Suppressor macrophage treated with lipopolysaccharide for 4 hours (primary cell): Measurements from ENCODE around the gene MED29.

Source experiments
- DNase-seq: peaks from one replicate; pipeline ENCODE4 v3.0.0-alpha.2; 2020

MED29 gene

DNA sequence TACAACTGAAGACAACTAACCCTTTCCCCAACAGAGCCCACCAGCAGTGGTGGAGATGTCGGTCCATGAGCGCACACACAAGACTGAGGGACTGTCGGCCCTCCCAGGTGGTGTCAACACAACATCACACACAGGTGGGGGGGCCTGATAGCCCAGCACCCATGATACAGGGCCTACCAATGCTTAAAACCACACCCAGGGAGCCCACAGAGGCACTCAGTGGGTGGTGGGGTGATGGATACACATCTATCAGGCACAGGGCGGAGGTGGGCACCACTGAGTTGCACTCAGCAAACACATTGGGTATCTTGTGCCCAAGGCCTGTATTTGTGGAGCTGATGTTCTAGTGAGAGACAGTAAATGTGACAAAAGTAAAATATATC, 8.5 kb downstream of the MED29 start:
- DNase-seq = no peak

DNA sequence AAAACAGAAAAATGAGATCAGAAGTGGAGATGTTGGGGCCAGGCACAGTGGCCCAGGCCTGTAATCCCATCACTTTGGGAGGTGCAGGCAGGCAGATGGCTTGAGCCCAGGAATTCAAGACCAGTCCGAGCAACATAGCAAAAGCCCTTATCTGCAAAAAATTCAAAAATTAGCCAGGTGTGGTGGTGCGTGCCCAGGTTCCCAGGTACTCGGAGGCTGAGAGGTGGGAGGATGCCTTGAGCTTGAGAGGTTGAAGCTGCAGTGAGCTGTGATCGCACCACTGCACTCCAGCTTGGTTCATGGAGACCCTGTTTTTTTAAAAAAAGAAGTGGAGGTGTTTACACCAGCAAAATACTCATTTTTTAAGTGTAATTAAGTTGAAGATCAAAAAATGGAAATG, 8.9 kb downstream of the MED29 start:
- no peak for DNase-seq

DNA sequence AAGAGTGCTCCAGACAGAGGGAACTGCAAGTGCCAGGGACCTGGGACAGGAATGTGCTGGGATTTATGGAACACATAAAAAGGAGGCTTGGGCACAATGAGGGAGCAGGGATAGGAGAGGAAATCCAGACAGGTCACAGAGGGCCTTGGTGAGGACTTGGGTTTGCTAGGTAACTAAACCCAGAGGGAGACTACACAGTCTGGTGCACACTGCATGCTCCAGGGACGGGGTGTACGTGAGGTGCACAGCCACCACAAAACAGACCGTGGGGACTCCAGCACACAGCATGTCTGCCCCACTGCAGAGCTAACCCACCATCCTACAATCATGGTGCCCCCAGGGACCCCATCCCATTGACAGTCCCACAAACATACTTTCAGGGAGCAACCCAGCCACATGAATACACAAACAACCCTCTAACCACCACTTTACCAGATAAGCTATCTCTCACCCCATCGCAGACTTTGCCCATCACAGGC, 9.9 kb downstream of the MED29 start:
- DNase-seq = no peak

DNA sequence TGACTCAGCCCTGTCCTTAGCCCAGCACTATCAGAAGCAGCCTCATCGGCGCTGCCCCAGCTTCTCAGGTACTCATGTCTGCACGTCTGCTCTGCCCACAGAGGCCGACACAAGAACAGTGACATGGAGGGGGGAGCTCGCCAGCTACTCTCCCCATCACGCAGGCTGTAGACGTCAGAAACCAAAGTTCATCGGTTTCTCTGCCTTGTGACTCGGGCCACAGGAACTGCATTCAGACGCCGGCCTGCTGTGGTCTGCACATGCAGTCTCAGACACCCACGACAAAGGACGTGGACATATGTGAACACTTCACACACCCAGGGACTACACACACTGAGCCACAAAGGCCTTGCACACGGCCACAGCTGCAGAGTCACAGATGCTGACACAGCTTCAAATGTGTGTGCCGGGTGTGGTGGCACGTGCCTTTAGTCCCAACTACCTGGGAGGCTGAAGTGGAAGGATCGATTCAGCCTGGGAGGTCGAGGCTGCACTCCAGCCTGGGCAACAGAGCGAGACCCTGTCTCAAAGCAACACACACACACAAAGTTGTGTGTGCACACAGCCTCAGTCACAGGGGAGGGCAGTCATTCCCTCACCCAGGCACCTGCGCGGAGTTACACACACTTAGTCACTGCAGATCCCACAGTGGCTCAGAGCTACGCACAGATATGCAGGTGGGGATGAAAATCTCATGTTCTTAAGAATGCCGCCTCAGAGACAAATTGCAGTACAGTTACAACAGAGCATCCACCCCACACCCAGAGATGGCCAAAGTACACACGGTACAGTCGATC, 10.6 kb downstream of the MED29 start:
- DNase-seq = peak; percentile 92

DNA sequence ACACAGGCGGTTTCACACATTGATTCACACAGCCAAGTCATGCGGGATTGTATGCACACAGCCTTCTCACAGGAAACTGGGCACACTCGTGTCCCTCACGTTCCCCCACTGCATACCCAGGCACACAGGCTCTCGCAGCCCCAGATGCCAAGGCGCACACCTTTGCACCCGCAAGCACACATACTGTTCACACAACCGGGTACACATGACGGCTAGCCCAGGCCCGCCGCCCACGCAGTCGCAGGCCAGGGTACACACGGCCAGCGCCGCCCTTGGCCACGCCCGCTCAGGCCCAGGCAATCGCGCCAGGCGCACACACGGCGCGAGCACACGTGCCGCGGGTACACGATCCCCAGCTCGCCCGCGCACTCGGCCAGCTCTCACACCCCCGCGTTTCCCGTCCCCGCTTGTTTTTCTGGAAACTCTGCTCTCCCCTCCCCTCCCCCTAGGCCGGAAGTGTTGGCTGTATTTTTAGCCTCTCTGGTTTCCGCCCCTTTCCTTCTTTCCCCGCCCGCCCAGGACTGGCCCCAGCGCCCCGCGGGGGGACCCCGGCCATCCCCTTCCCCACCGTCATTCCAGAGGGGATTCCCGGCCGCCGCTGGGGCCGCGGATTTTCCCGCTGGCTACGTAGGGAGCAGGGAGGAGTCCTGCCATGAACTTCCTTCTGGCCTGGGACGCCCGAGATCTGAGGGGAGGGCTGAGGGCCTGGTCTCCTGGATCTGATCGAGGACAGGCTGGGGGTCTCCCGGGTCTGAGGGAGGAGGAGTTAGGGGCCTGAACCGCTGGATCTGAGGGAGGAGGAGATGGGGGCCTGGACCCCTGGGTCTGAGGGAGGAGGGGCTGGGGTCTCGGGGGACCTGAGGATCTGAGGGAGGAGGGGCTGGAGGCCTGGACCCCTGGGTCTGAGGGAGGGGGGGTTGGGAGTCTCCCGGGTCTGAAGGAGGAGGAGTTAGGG, 11.4 kb downstream of the MED29 start:
- DNase-seq = peak; percentile 98

DNA sequence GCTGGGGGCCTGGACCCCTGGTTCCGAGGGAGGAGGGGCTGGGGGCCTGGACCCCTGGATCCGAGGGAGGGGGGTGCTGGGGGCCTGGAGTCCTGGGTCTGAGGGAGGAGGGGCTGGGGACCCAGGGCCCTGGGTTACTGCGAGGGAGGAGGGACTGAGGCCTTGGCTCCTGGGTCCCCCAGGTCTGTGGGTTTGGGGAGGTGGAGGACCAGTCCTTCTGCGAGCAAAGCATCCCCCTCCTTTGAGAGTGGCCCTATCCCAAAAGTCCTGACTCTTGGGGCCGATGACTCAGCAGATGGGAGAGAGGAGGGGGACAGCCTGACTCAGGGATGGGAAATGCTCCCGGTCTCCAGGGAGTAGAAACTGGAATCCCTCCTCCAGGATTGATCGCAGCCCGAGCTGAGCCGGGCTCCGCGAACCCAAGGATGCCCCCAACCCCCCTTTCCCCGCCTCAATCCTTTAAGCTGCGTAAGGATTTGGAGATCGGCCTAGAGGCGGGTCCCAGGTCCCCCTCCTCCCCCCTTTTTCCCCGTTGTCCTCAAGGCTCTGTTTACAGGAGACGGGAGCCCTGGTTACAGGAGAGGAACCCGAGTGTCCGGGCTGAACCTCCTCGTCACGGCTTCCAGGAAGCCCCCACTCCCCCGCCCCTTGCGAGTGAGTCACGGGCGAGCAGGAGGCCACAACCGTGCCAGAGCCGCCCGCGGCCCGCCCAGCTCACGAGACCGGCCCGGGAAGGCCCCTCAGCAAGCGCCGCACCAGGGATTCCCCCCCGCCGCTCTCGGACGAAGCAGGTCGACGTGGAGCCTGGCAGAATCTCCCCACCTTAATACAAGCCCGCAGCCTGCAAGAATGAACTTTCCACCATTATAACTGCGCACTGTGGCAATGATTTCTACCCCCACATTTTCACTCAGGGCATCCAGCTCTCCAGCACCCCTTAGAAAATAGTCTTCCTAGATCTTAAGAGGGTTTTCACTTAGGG, 12.4 kb downstream of the MED29 start:
- DNase-seq = peak; percentile 99

DNA sequence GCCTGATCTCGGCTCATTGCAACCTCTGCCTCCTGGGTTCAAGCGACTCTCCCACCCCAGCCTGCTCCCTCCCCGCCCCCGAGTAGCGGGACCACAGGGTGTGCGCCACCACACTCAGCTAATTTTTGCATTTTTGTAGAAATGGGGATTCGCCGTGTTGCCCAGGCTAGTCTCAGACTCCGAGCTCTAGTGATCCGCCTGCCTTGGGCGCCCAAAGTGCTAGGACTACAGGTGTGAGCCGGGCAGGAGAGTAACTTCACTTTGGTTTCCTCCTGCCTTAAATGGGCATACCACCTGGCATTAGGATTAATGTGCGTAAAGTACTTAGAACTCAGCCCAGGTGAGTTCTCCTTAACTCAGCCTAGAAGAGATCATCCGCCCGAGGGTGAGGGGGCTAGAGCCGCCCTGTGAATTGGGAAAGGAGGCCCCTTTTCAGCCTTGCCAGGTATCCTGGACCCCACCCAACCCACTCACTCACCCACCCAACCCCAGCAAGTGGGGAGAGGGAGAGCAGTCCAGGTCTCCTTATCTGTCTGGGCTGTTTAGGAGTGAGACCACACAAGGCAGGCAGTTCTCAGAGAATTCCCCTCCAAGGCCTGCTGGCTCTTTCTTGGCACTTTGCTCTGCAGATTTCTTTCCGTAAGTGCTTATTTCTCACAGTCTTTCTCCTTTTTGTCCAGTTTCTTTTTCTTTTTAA, 14.2 kb downstream of the MED29 start:
- DNase-seq = peak; percentile 21

DNA sequence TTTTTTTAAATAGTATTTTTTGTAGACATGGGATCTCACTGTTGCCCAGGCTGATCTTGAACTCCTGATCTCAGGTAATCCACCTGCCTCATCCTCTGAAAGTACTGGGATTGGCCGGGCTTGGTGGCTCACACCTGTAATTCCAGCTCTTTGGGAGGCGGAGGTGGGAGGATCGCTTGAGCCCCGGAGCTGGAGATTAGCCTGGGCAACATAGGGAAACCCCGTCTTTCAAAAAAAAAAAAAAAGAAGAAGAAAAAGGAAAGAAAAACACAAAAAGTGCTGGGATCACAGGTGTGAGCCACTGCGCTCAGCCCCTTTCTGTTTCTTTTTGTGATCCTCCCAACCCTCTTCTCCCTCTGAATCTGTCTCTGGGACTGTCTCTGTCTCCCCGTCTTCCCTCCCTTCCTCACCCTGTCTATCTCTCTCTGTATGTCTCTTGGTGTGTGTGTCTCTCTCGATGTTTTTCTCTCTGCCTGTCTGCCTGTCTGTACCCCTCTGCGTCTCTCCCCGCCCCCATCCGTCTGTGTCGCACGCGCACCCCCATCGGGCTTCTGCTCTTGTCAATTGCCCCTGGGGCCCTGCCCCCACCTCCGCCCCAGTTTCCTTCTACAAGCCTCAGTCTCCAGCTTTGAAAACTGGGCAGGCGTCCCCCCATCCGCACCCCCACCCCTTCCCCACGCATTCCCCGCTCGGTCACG, 14.9 kb downstream of the MED29 start:
- no peak for DNase-seq

DNA sequence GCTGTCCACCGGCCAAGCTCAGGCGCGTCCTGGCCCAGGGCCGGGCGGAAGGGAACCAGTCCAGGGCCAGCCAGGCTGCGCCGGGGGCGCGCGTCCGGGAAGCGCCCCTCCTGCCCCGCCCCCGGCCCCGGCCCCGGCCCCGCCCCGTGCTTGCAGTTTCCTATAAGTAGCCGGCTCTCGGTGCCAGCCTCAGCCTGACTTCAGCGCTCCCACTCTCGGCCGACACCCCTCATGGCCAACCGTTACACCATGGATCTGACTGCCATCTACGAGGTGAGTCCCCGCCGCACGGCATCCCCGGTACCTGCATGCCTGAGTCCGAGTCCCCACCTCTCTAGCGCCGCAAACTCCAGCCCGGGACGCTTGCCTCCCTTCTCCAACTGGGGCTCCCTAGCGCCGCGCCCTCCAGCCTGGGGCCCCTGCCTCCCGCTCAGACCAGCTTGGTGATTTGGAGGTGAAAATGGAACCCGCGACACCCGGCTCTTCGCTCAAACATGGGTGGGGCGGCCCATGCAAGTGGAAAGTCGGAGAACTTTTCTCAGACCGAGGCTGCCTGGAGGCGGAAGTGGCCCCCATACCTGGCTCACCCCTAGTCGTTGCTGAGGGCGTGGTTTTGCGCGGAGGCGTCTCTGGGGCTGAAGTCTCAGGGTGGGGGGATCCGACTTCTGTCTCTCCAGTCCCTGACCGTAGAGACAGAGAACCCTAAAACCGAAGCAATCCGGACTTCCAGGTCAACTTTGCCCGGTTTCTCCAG, 15.7 kb downstream of the MED29 start, which contains the start of gene ZFP36:
TSS of gene ZFP36 (plus strand) at position 192 of the 754 bp plus-strand sequence. CDS start at position 250, 58 bp downstream.
- DNase-seq = peak; percentile 96

DNA sequence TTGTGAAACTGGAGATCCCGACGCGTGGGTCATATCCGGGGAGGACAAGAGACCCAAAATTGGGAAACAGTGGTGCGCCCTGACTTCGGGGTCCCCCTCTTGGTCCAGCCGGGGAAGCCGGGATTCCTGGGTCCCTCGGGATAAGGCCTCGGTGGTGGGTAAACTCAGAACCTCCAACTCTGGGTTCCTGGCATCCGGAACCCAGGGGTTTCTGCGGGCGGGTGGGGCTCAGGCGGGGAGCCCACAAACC, 16.2 kb downstream of the MED29 start:
- no peak for DNase-seq

DNA sequence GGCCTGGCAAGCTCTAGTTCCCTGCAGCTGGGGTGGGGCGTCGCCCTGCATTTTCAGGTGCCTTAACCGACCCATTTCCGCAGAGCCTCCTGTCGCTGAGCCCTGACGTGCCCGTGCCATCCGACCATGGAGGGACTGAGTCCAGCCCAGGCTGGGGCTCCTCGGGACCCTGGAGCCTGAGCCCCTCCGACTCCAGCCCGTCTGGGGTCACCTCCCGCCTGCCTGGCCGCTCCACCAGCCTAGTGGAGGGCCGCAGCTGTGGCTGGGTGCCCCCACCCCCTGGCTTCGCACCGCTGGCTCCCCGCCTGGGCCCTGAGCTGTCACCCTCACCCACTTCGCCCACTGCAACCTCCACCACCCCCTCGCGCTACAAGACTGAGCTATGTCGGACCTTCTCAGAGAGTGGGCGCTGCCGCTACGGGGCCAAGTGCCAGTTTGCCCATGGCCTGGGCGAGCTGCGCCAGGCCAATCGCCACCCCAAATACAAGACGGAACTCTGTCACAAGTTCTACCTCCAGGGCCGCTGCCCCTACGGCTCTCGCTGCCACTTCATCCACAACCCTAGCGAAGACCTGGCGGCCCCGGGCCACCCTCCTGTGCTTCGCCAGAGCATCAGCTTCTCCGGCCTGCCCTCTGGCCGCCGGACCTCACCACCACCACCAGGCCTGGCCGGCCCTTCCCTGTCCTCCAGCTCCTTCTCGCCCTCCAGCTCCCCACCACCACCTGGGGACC, 16.6 kb downstream of the MED29 start:
- peak; percentile 53 for DNase-seq

DNA sequence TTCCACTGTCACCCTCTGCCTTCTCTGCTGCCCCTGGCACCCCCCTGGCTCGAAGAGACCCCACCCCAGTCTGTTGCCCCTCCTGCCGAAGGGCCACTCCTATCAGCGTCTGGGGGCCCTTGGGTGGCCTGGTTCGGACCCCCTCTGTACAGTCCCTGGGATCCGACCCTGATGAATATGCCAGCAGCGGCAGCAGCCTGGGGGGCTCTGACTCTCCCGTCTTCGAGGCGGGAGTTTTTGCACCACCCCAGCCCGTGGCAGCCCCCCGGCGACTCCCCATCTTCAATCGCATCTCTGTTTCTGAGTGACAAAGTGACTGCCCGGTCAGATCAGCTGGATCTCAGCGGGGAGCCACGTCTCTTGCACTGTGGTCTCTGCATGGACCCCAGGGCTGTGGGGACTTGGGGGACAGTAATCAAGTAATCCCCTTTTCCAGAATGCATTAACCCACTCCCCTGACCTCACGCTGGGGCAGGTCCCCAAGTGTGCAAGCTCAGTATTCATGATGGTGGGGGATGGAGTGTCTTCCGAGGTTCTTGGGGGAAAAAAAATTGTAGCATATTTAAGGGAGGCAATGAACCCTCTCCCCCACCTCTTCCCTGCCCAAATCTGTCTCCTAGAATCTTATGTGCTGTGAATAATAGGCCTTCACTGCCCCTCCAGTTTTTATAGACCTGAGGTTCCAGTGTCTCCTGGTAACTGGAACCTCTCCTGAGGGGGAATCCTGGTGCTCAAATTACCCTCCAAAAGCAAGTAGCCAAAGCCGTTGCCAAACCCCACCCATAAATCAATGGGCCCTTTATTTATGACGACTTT, 17.4 kb downstream of the MED29 start:
- DNase-seq = peak; percentile 68

DNA sequence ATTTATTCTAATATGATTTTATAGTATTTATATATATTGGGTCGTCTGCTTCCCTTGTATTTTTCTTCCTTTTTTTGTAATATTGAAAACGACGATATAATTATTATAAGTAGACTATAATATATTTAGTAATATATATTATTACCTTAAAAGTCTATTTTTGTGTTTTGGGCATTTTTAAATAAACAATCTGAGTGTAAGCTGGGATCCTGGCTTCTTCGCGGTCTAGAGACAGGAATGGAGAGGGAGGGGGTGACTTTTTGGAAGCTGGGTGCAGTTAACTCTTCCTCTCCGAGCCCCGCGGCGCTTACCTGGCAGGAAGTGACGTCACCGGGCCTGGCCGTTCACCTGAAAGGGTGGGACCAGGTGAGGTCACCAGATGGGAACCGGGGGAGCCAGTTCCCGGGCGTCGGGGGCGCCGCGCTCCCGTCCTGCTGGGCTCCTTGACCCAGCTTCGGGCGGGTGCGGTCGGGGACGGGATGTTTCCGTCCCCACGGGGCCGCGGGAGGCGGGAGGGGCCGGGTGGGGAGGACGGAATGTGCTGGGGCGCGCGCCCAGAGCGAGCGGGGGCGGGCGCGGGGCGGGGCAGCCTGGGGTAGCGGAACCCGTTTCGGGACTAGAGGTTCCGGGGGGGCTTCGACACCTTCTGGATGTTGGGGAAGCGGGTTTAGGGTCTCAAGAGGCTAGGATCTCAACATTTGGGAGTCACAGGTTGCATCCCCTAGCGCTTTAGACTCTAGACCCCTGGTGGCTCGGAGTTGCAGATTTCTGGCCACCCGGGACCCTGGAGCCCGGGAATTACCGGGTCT, 18.2 kb downstream of the MED29 start:
- DNase-seq = peak; percentile 91

DNA sequence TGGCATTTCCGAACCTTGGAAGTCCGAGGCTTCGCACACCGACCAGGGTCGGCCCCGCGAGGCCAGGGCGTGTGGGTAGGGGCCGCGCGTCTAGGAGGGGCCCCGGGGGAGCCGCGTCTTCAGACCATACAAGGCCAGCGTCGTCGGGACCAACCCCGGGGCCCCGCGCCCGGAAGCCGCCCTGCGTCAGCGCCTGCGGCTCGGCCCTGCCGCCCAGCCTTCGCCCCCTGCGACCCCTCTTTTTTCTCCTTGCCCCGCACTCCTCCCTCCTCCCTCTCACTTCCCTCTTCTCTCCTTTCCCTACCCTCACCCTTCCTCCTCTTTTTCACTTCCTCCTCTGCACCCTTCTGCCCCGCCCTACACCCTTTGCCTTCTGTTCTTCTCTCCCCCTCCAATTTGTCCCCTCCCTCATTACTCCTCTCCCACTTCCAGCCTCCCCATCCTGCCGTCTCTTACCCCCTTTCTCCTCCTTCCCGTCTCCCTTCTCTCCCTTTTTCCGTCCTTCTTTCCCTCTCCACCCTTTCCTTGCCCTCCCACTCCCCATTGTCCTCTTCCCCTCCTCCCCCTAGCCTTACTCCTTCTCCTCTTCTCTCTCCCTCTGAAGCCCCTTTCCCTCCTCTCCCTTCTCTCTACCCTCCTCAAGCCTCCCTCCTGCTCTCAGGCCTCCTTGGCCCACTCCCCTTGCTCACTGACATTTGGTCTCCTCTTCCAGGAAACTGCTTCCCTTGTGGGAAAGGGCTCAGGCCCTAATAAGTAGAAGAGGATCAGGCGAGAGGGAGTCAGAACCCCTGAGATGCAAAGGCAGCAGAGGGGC, 19.0 kb downstream of the MED29 start:
- peak; percentile 90 for DNase-seq

DNA sequence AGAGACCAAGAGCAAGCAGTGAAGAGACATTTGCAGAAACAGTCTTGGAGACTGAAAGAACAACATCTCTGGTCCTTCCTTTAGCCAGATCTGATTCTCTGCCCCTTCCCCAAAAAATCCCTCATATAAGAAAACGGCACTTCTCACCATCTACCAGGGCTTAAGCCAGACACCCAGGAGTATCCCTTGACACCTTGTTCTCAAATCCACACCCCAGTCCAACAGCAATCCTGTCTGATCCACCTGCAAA, 19.6 kb downstream of the MED29 start:
- DNase-seq = no peak

DNA sequence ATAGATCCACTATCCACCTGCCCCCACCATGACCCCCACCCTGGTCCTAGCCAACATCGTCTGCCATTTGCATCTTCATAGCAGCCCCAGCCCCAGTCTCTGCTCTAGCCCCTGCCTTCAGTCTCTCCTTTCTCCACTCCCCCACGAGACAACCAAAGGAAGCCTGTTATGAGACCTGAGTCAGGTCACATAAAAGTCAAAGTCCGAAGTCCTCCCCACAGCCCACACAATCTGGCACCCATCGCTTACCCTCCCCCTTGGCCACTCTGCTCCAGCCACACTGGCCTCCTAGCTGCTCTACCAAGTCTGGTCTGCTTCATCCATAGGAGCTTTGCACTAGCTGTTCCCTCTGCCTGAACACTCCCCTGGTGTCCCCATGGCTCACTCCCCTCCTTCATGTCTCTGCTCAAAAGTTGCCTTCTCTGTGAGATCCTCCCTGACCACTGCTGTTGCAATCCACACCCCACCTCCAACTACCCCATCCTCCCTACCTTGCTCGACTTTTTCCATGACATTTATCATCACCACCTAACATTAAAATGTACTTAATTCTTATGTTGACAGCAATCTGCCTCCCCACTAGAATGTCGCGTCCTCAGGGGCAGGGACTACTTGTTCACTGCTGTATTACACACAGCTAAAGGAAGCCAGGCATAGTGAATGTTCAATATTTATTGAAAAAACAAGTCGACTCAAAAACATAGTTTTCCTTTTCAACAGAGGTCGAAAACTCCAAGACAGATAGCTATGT, 20.1 kb downstream of the MED29 start:
- DNase-seq = peak; percentile 73

DNA sequence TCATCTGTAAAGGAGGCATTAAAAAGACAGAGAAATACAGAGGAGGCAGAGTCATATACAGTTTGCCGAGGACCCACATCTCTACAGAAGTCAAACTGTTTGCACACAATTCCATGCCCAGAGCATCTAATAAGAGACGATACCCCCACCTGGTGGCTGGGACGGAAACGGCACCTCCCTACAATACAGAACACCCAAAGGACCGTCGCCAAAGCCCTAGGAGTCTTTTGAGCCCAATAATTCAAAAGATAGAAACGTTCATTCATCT, 20.6 kb downstream of the MED29 start:
- DNase-seq = peak; percentile 96
